GM18861 (cell line): ENCODE data around the gene BRIX1.
A peak's percentile ranks its signal among the peaks of the same experiment; 100 is the strongest.

Experiments used
- ATAC-seq: cut with Tn5 transposase; IDR thresholded peaks from one replicate; pipeline ENCODE4 v1.9.1; 2021; ENCODE audit not compliant: unreplicated experiment

The BRIX1 gene, protein sequence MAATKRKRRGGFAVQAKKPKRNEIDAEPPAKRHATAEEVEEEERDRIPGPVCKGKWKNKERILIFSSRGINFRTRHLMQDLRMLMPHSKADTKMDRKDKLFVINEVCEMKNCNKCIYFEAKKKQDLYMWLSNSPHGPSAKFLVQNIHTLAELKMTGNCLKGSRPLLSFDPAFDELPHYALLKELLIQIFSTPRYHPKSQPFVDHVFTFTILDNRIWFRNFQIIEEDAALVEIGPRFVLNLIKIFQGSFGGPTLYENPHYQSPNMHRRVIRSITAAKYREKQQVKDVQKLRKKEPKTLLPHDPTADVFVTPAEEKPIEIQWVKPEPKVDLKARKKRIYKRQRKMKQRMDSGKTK

DNA sequence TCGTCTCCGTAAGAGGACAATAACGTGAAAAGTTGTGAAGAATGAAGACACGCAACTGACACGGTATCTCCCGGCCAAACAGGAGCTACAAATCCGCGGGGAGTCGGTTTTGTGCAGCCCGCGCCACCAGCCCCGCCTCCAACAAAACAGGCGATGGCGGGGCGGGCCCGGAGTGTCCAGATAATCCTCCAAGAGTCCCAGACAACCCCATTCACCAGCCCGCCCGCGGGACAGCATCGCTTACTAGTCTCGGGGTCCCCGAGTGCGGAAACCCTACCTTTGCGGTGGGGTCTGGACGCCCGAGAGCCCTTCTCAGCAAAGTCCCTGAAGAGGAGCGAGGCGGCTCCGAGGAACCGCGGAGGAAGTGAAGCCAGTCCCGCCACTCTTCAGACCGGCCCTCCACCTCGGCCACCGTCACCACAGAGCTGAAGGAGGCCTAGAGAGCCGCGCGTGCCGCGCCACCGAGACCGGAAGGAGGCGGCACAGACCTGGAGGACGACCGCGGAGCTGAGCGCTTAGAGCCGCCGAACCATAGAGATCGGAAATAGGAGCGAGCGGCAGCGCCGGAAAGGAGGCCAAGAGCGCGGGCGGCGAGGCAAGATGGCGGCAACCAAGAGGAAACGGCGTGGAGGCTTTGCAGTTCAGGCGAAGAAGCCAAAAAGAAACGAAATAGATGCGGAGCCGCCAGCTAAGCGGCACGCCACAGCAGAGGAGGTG lies at the start of gene BRIX1, which contains the start of gene RAD1:
Gene BRIX1 (plus strand): TSS at position 573 of the 717 bp plus-strand sequence. CDS start 28 bp downstream, at position 601.
Gene RAD1 (minus strand): TSS at position 366 of the 717 bp plus-strand sequence. CDS start 612 bp downstream, outside the sequence.
- ATAC-seq, result peak; percentile 97

DNA sequence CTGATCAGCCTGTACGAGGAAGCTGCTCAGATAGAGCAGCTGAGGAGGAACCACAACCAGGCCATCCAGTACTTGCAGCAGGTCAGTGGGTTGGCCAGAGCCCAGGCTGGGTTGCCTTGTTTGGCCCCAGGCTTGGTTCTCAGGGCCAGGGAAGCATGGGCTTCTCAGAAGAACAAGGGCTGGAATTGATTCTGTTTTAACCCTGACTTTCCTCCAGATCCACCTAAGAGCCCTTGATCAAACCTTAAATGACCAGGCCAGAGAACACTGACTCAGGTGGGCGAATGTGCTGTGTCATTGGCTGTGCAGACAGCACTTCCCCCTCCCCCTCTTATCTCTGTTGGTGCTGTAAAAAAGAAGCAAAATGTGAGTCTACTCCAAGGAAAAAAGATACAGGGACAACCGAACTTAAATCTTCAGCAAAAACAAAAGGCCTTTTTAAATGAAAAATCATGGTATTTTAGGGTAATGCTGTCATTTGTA lies 48.5 kb upstream of the BRIX1 start:
- no peak for ATAC-seq

DNA sequence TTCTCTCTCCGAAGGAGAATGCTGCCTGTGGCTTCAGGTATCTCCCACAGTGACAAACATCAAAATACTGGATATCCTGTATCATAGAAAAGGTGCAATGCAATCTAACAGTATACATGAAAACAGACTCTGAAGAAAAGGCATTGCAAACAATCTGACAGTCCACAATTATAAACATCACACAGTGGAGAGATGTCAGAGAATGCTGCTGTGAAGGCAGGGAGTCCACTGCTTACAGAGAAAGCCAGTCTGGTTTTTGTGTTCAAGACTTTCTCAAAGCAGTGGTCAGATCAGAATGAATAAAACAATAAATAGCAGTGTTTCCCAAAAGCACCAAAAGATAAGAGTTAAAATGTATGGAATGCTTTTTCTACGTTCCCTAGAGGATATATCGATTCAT lies 47.9 kb upstream of the BRIX1 start:
- ATAC-seq, result no peak

DNA sequence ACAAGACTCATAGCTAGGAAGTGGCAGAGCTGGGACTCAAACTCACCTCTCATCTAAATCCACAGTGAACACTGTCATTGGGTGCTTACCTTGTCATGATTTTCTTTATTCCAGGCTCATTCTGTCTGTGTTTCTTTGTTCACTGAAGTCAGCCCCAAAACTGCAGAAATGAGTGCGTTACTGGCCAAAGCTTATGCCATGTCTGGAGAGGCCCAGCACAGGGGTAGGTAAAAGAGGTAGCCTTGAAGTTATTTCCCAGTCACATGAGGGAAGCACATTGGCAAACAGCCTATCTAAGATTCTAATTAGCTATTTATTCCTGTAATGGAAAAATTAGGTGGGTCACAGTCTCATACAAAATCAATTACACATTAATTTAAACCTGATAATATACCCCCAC lies 46.7 kb upstream of the BRIX1 start:
- no peak for ATAC-seq

DNA sequence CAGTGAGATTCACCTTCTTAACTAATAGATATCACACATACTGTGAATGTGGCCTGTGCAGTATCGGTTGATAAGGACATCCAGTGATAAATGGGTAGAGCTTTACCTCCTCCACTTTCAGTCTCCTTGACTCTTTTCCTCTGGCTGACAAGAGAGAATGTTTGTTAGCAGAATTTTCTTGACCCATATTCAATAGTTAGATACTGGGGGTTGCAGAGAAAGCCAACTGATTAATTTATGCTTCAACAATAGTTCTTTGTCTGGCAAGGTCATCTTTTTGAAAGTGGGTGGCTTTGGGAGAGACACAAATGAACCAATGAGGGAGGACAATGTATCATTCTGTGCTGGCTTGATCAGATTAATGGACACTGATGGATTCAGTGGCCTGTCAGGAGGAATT lies 46.3 kb upstream of the BRIX1 start:
- no peak for ATAC-seq

DNA sequence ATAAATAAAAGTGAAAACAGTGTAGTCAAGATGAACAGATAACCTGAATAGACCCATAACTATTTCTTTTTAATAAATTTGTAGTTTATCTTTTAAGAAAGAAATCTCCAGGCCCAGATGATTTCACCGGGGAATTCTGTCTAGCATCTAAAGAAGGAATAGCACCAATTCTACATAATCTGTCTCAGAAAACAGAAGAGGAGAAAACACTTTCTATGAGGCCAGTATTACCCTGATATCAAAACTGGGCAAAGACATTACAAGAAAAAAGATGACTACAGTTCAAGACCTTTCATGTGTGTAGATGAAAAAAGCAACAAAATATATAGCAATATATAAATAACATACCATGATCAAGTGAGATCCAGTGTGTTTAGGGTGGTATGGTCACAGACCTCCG lies 45.1 kb upstream of the BRIX1 start:
- ATAC-seq, result no peak

DNA sequence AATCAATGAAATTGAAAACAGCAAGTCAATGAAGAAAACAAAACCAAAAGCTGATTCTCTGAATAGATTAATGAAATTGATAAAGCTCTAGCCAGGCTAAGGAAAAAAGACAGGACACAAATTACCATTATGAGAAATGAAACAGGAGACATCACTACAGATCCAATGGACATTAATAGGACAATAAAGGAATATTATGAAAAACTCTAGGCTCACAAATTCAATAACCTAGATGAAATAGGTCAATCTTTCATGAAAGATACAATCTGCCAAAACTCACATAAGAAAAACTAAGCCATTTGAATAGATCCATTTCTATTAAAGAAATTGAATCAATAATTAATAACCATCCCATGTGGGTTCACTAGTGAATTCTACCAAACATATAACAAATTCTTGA lies 39.2 kb upstream of the BRIX1 start:
- no peak for ATAC-seq

DNA sequence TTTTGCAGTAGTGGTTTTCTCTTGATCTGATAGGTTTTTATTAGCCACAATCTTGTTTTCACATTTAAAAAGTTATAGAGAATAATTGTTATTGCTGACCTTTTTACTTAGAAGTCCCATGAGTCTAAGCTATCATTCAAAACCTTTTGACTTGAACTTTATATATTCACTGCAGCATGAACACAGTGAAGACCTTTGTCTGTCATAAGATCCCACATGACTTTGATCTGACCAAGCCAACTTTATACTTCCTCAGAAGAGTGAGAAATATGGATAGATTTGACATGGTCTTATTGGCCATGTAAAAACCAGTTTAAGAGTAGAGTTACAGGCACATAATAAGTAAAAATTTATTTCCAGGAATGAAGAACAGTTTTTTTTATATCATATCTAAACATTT lies 34.3 kb upstream of the BRIX1 start:
- no peak for ATAC-seq

DNA sequence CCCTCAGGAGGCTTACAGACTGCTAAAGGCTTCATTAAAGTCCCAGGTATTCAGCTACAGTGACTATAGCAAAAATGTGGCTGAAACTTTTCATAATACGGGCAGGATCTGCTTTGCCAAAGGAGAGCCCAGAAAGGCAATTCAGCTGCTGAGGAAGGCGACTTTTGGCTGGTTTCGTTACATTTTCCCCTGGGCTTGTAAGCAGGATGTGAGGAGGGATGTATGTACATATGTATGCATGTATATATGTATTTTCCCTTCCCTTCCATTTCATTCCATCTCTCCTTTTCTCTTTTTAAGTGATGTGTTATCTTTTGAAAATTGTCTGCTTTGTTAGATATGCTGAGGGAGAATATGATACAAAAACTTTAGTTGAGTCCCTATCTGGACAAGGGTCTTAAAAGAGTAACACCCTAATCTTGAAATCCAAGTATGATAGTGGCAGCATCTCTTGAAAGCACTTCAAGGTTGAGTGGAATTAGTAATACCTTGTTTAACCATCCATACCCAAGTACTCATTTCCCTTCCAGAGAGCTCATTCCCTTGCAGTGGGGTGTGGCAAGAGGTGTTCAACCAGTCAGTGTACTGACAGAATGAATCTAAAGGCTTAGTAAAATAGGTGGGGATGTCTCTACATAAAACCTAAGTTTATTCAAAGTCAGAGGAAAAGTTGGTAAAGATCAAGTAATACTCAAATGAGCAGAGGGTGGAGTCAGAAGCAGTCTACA lies 29.0 kb upstream of the BRIX1 start:
- ATAC-seq, result no peak

DNA sequence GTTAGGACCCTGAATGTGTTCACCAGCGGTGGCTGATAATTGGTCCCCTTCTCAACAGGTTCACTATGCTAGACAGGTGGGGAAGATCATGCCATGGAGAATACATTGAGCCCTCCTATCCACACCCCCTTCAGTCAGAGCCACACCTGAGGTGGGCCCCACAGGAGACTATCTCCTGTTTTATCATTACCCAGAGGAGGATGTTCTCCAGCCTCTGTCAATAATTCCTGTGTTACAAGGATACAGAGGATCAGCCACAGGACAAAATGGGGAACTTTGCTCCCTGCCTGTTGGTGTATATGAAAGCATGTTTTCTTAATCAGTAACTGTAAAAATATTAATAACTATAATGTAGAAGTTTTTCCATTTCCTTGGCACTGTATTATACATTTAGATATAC lies 26.1 kb upstream of the BRIX1 start:
- ATAC-seq, result no peak

DNA sequence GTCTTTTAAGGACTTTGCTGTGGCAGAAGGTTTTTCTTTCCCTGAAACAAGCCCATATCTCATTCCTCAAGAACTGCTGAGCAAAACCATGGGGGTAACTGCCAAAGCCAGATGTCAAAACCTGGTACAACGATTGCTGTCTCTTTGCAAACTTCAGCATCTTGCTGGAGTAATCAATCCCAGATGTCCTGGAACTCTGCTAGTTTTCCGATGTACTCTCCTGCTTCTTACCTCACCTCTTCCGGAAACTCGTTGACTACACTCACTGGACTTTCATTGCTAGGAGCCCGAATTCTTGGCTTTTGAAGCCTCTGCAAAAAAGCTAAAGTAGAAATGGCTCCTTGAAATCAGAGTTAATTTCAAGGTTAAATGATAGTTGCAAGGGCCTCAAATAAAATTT lies 23.5 kb upstream of the BRIX1 start:
- no peak for ATAC-seq

DNA sequence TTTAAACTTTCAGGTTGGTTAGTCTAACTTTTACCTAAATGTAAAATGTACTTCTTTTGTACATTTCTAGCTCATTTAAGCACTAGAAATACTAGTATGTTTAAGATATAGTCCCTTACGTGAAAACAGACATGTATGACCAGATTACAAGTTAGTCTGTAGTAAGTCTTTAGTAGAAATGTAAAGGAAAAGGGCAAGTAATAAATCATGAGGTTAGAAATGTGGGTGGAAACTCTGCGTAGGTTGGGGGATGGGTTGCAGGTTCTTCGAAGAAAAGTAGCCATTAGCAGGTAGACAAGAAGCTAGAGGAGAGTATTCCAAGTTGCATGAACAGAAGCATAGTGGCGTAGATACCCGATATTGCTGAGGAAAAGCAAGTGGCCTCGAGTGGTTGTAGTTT lies 23.1 kb upstream of the BRIX1 start:
- no peak for ATAC-seq

DNA sequence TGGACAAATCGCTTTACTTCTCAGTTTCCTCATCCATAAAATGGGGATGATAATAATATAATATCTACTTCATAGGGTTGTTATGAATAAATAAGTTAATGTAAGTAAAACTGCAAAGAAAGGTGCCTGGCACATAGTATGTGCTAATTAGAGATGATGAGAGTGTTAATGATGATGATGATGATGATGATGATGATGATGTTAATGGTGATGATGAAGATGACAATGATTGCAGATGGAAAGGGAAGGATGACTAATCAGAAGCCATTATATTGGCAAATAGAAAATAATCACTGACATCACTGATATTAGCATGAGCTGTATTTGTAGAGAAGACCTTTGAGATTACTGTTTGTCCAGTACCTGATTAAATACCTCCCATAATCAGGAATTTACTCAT lies 20.8 kb upstream of the BRIX1 start:
- no peak for ATAC-seq

DNA sequence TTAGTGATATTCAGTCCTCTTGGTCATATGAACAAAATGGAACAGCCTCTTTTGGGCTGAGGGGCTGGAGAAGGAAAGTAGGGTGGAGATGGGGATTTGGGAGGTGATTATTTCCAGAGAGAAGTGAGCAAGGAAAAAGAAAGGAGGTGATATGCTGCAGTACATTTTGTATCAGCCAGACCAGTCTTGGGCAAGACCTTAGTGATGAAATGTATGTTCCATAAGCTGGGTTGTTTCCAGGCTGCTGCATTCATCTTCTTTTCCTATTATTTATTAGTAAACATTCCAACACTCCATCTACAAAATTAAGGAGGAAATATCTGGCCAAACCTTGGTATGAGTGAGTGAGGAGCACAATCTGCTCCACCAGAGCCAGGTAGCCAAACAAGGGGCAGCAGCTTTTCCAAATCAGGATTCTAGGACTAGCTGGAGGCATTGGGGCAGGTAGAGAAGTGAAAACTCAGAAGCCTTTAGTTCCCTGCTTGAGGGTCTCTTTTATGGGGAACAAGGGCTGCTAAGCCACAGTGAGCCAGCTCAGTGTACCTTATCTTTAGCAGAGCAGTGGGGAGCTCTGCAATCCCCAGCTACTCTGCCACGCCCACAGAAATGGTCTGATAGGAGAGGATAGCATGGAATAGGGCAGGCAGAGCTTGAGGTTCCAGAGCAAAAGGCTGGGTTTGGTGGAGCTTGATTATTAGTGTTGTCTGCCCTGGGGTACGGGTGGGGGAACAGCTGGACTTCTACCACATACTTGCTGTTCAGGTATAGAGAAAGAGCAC lies 19.7 kb upstream of the BRIX1 start:
- ATAC-seq, result no peak

DNA sequence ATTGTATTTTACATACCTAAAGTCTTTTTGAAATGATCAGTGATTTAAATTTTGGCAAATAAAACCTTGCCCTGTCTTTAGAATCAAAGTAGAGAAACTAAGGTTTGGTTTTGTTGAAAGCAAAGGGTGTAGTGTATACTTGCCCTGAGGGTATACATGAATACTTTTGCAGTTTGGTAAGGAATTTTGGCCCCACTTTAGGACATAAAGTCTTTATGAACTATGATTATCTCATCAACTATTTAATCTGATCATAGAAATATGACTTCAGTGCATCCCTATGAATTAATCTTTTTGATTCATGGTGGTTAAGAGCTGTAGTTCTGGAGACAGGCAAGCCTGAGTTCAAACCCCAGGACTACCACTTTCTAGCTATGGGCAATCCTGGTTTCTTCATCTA lies 17.9 kb upstream of the BRIX1 start:
- ATAC-seq, result no peak

DNA sequence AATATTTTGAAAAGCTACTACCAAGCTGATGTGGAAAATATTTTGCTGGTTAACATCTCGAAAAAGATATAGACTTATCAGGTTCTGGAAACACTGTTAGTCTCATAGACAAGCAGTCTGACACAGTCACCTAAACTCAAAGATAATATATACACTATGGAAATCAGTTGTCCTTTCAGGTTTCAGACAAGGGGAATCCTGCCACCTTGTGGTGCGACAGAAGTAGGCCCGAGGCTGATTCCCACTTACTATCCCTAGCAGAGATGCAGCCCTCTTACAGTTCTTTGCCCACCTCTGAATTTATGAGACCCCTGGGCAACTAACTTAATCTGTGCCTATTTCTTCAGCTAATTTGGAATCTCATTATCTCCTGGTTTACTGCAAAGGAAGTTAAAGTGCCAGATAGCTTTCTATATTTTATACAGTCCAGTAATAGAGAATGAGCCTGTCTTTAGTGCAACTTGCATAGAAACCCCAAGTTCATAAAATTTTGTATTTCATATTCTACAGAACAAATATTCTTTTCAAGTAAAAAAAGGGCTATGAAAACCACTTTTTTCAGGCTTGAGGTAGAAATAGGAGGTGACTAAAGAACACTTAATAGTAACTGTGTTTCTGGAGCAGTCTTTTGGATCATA lies 17.1 kb upstream of the BRIX1 start:
- peak; percentile 75 for ATAC-seq

DNA sequence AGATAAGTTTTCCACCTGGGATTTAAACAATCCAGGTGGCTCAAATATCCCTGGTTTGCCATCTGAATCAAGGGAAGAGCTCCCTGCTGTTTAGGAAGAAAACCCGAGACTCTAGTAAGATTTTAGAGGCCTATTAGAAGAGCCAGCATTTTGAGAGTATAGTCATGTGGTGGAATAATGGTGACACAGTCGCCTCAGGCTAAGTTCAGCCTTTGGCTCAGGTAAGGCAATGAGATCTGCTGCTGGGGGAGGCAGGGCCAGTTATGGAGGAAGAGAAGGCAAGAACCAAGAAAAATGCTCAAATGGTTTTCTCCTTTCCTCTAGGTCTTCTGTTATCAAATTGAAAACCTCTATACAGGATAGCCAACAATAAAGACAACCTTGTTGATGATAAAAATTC lies 16.4 kb upstream of the BRIX1 start:
- no peak for ATAC-seq

DNA sequence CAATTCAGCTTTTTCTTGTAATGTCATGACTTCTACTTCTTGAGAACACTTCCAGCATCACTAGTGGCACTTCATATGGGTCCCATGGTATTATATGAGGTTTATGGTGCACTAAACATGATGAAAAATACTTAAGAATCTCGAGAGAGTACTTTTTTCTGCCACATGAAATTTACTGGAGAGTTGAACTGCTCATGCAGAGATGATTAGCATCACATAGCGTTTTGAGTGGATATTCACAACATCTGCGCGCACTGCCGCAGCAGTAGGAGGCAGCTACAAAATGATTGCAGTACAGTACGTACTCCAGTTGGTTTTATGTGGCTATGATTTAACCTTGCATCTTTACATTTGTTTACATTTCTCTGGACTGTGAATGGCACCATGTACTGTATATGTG lies 14.9 kb upstream of the BRIX1 start:
- no peak for ATAC-seq

DNA sequence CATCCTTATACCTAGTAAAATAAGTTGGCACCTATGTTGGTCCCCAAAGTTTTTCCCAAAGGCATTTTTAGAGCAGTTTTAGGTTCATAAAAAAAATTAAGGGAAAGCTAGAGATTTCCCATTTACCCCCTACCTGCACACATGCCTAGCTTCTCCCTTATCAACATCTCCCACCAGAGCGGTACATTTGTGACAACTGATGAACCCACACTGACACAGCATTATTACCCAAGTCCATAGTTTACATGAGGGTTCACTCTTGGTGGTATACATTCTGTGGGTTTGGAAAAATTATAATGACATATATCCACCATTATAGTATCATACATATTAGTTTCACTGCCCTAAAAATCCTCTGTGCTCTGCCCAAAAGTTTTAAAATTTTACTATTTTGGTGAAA lies 12.3 kb upstream of the BRIX1 start:
- ATAC-seq, result no peak

DNA sequence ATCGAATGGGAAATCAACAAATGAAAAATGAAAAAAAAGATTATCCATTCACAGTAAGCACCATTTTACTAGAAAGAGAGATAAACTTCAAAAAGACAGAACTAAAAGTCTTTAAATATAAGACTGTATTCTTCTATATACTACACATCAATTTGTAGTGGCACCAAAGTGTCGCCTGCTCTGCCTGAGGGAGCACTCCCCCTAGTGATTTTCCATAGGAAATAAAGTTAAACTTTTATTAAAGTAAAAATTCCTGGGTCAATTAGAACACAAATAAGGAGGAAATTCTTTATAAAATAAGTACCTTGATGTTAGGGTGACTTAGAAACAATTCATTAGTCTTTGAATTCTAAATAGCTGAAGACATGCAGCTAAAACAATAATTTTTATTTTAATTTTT lies 9.9 kb upstream of the BRIX1 start:
- no peak for ATAC-seq
